Nephron (organoid): ENCODE results near the gene PLPPR1.

ENCODE experiments used
- H3K27ac Mint-ChIP-seq, 3 experiments: 2 replicates each; pipeline ENCODE4 v1.8.0; 2020; ENCODE audit warnings: mixed read lengths in 3 of 3, mild to moderate bottlenecking in 2 of 3, moderate library complexity in 1 of 3
- H3K27me3 Mint-ChIP-seq: 2 replicates; pipeline ENCODE4 v1.8.0; 2021; ENCODE audit warnings: low read depth, mild to moderate bottlenecking, moderate library complexity, mixed read lengths
- H3K36me3 Mint-ChIP-seq: 2 replicates; pipeline ENCODE4 v1.8.0; 2020; ENCODE audit warnings: low read depth, mixed read lengths
- H3K4me1 Mint-ChIP-seq: 2 replicates; pipeline ENCODE4 v1.8.0; 2020; ENCODE audit warnings: mixed read lengths
- H3K4me3 Mint-ChIP-seq, 3 experiments: 2 replicates each; pipeline ENCODE4 v1.8.0; 2020; ENCODE audit warnings: mild to moderate bottlenecking in 3 of 3, mixed read lengths in 3 of 3, moderate library complexity in 2 of 3
- H3K9me3 Mint-ChIP-seq: 2 replicates; pipeline ENCODE4 v1.8.0; 2020; ENCODE audit warnings: mixed read lengths
- CTCF ChIP-seq, 3 experiments: fragments of 200-600 bp; sonication (generic); IDR thresholded peaks; one replicate each; pipeline ENCODE4 v1.5.0; 2021; ENCODE audit warnings: antibody characterized with exemption in 3 of 3; ENCODE audit not compliant: unreplicated experiment in 3 of 3

PLPPR1 gene

GRCh38 chr9:101354765-101355708, 326.5 kb downstream of the PLPPR1 start:
- TF ChIP-seq CTCF (IDR thresholded peaks at IDR 0.05; ENCODE audit: unreplicated experiment in 3 of 3), result no peak
- Mint-ChIP-seq H3K4me1 (no peaks in the 10 kb centered on the region), H3K4me3 (no peak overlapping the region), H3K27ac (peak overlapping the region in 1 of 3 experiments; percentile 29), H3K9me3 (no peaks in the 10 kb centered on the region), H3K27me3 (no peaks in the 10 kb centered on the region), H3K36me3 (no peaks in the 10 kb centered on the region)

GRCh38 chr9:101356619-101357018, 328.1 kb downstream of the PLPPR1 start:
- no peaks in the 10 kb centered on the region for H3K9me3 Mint-ChIP-seq

GRCh38 chr9:101359679-101360078, 331.2 kb downstream of the PLPPR1 start:
- no peaks in the 10 kb centered on the region for H3K9me3 Mint-ChIP-seq
- H3K4me1 Mint-ChIP-seq, result no peaks in the 10 kb centered on the region
- no peak overlapping the region for H3K4me3 Mint-ChIP-seq
- H3K36me3 Mint-ChIP-seq, result no peaks in the 10 kb centered on the region
- no peak for TF ChIP-seq CTCF (IDR thresholded peaks at IDR 0.05; ENCODE audit: unreplicated experiment in 3 of 3)
- H3K27ac Mint-ChIP-seq, result no peak overlapping the region
- no peaks in the 10 kb centered on the region for H3K27me3 Mint-ChIP-seq

More at GRCh38 chr9:101356619-101357018, 328.1 kb downstream of the PLPPR1 start:
- no peak overlapping the region for H3K4me3 Mint-ChIP-seq
- no peak for TF ChIP-seq CTCF (IDR thresholded peaks at IDR 0.05; ENCODE audit: unreplicated experiment in 3 of 3)
- no peak overlapping the region for H3K27ac Mint-ChIP-seq
- H3K36me3 Mint-ChIP-seq, result no peaks in the 10 kb centered on the region
- no peaks in the 10 kb centered on the region for H3K4me1 Mint-ChIP-seq
- H3K27me3 Mint-ChIP-seq, result no peaks in the 10 kb centered on the region

GRCh38 chr9:101360647-101361046, 332.1 kb downstream of the PLPPR1 start:
- Mint-ChIP-seq H3K9me3 (no peaks in the 10 kb centered on the region), H3K27me3 (no peaks in the 10 kb centered on the region), H3K4me3 (no peak overlapping the region), H3K27ac (no peak overlapping the region), H3K36me3 (no peaks in the 10 kb centered on the region), H3K4me1 (no peaks in the 10 kb centered on the region)
- no peak for TF ChIP-seq CTCF (IDR thresholded peaks at IDR 0.05; ENCODE audit: unreplicated experiment in 3 of 3)

GRCh38 chr9:101362450-101362849, 333.9 kb downstream of the PLPPR1 start:
- Mint-ChIP-seq H3K36me3 (no peaks in the 10 kb centered on the region), H3K27ac (no peak overlapping the region), H3K9me3 (no peaks in the 10 kb centered on the region), H3K4me1 (peaks cover 7% of the 10 kb centered on the region), H3K4me3 (no peak overlapping the region), H3K27me3 (no peaks in the 10 kb centered on the region)
- no peak for TF ChIP-seq CTCF (IDR thresholded peaks at IDR 0.05; ENCODE audit: unreplicated experiment in 3 of 3)

- no peaks in the 10 kb centered on the region for H3K36me3 Mint-ChIP-seq
- H3K4me1 Mint-ChIP-seq, result peaks cover 7% of the 10 kb centered on the region
Observed at GRCh38 chr9:101365181-101365580, 336.7 kb downstream of the PLPPR1 start.

More at GRCh38 chr9:101365181-101365580, 336.7 kb downstream of the PLPPR1 start:
- Mint-ChIP-seq H3K27ac (no peak overlapping the region), H3K27me3 (no peaks in the 10 kb centered on the region), H3K4me3 (no peak overlapping the region), H3K9me3 (no peaks in the 10 kb centered on the region)
- TF ChIP-seq CTCF (IDR thresholded peaks at IDR 0.05; ENCODE audit: unreplicated experiment in 3 of 3), result no peak
